ENCODE results near the gene TENM3. TPM values are rescaled to one million over a fixed set of nuclear protein-coding genes. Genes with fewer than 3 reads are reported as not detected.
"Not testable (repeated sequence)": the region's sequence is repeated elsewhere in the genome, so short reads cannot be mapped to it uniquely, and the experiment has no call there.

The TENM3 gene
- total RNA-seq, 4 donors from 2014 or later: 19.7 to 47.2 (median 33.0) TPM

DNA sequence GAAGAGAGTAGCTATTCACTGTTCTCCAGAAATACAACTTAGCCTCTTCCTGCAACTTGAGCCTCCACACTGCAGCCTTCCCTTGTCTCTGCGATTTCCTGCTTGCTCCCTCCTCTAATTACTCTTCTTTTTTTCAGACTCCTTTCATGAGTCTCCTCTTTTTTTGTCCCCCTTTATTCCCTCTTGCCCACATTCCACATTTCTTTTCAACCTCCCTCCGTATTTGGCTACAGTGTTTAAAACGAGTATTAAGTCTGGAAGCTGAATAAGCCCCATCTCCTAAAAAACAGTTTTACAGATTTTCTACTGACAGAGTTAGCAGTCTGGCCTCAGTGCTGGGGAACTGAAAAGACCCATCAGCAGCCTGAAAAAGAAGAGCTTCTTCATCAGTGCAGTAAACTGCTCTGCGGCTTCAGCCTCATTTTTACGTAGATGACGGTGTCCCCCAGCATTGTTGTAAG is 141.5 kb downstream of the TENM3 start:
- TF ChIP-seq, protein P1, sequence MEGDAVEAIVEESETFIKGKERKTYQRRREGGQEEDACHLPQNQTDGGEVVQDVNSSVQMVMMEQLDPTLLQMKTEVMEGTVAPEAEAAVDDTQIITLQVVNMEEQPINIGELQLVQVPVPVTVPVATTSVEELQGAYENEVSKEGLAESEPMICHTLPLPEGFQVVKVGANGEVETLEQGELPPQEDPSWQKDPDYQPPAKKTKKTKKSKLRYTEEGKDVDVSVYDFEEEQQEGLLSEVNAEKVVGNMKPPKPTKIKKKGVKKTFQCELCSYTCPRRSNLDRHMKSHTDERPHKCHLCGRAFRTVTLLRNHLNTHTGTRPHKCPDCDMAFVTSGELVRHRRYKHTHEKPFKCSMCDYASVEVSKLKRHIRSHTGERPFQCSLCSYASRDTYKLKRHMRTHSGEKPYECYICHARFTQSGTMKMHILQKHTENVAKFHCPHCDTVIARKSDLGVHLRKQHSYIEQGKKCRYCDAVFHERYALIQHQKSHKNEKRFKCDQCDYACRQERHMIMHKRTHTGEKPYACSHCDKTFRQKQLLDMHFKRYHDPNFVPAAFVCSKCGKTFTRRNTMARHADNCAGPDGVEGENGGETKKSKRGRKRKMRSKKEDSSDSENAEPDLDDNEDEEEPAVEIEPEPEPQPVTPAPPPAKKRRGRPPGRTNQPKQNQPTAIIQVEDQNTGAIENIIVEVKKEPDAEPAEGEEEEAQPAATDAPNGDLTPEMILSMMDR (IDR thresholded peaks at IDR 0.05): no peak
- ATAC-seq (ENCODE audit: low FRiP score) (no peak), DNase-seq (ENCODE audit: low spot score) (no peak)

DNA sequence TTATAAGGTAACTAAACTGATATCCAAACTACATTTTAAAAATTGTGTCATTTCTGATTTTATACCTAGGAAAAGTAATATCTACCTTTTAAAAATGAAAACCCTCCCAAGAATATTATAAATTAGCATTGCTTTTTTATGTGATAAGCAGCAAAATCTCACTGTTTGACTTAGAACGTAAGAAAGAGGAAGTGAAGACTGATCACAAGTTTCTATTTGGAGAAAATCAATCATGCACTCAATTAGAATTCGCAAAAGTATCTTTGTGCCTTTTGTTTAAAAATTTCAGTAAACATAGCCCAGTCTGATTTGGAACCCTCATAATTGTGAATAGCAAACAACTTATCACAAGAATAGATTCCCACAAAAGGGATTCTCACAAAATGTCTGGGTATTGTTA is 142.7 kb downstream of the TENM3 start:
- ATAC-seq (ENCODE audit: low FRiP score) (no peak), DNase-seq (ENCODE audit: low spot score) (no peak)
- TF ChIP-seq, protein P1 (IDR thresholded peaks at IDR 0.05): no peak

DNA sequence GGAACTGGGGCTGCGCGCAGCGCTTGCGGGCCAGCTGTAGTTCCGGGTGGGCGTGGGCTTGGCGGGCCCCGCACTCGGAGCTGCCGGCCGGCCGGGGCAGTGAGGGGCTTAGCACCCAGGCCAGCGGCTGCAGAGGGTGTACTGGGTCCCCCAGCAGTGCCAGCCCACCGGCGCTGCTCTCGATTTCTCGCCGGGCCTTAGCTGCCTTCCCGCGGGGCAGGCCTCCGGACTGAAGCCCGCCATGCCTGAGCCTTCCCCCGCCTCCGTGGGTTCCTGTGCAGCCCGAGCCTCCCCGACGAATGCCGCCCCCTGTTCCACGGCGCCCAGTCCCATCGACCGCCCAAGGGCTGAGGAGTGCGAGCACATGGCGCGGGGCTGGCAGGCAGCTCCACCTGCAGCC is 143.4 kb downstream of the TENM3 start:
- DNase-seq (ENCODE audit: low spot score); ATAC-seq (ENCODE audit: low FRiP score): not testable (repeated sequence)

DNA sequence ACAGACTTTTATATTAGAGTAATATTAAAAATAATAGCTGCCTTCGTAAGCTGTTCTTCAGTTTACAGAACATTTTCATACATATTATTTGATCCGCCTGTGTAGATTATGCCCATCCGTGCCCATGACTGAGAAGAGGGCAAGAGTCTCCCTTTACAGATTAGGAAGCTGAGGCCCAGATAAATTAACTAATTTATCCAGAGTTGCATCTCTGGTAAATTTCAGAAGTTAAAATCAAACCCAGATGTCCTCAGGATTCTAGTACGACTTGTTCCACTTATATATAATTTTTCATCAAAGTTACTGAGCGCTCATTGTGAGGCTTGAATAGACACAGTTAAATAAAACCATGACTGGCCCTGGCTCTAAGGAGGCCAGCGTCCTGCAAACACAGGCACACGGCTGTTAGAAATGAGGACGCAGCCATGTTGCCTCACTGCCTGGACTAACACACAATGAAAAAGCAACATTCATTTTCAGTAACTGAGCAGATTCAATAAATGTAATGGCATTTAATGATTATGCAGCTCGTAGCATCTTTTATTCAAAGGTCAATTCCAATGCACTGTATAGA is 148.0 kb downstream of the TENM3 start:
- TF ChIP-seq, protein P1 (IDR thresholded peaks at IDR 0.05): no peak
- ATAC-seq (ENCODE audit: low FRiP score): no peak
- no peak for DNase-seq (ENCODE audit: low spot score)

DNA sequence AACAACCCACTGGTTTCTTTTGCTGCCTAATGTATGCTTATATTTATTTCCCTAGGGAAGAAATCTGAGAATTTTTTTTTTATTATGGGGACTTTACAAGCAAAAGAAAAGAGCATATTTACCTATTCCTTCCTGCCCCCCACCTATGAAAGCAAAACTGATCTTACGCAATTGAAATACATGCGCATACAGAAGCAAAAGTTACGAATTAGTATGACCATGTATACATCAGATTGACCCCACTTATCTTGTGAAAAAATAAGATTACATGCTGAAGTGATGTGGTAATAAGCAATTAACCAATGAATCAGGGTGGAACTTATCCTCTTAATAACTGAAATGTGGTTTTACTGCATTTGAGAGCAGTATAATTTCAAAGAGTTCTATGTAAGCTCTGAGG is 151.0 kb downstream of the TENM3 start:
- ATAC-seq (ENCODE audit: low FRiP score) (no peak), DNase-seq (ENCODE audit: low spot score) (no peak)
- TF ChIP-seq, protein P1 (IDR thresholded peaks at IDR 0.05): no peak

DNA sequence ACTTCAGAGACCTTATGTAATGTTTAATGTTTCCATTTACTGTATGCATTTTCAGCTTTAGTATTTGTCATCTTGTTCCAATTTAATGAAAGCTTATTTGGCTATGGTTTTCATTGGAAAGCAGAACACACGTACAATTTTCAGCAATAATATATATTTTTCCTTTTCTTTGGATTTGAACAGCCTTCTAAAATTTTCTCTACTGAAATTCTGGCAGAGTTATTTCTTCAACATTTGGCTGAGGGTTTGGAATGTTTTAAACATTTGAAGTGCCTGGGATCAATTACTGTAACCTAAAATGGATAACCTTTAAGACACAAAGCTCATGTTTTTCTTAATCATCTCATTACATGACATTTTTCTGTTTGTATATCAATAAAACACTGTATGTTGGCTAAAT is 156.9 kb downstream of the TENM3 start:
- DNase-seq (ENCODE audit: low spot score): no peak

DNA sequence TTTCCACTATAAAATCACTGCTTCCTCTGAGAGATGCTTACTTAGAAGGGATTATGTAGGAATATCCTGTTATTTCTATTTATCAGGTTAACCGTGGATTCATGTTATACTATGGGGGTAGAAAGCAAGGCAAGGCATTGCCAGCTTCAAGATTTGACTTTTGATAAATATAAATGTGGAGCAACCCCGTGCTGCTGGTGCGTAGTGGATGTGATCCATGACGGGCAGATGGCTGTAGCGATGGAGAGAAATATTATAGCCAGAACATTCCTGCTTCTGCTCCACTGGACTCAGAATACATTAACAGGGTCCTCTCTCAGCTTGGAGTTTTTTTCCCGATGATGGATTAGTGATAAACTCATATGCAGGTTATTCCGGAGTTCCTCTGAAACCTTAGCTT is 157.6 kb downstream of the TENM3 start:
- TF ChIP-seq, protein P1 (IDR thresholded peaks at IDR 0.05): no peak
- ATAC-seq (ENCODE audit: low FRiP score) (no peak), DNase-seq (ENCODE audit: low spot score) (no peak)

More for the DNA sequence above, 156.9 kb downstream of the TENM3 start:
- TF ChIP-seq, protein P1 (IDR thresholded peaks at IDR 0.05): no peak
- no peak for ATAC-seq (ENCODE audit: low FRiP score)

Data from omental fat pad (tissue), 4 donors.